Neural cell (in vitro differentiated cells): Measurements from ENCODE around the gene SLC7A8. TPM values are rescaled to one million over a fixed set of nuclear protein-coding genes. Genes with fewer than 3 reads are reported as not detected.

Source experiments
- H2AFZ ChIP-seq: fragments of 200-600, 300-800 bp; sonication (generic), shearing (Covaris generic); 2 replicates; pipeline ENCODE4 v1.6.0; 2014; ENCODE audit warnings: low read depth, mild to moderate bottlenecking, antibody characterized with exemption, low read length, moderate library complexity
- H3F3A ChIP-seq: fragments of 200-600 bp; shearing (Covaris generic); 2 replicates; pipeline ENCODE4 v1.6.1; 2016; ENCODE audit warnings: mild to moderate bottlenecking, moderate library complexity, mixed read lengths, antibody characterized with exemption, low read length; ENCODE audit not compliant: insufficient read depth, poor library complexity, severe bottlenecking
- H3K27ac ChIP-seq: fragments of 200-600, 300-800 bp; sonication (generic), shearing (Covaris generic); 2 replicates; pipeline ENCODE4 v1.5.1; 2014; ENCODE audit warnings: mild to moderate bottlenecking, low read length, moderate library complexity
- H3K27me3 ChIP-seq: fragments of 300-800, 200-600 bp; sonication (generic), shearing (Covaris generic); 2 replicates; pipeline ENCODE4 v1.6.0; 2014; ENCODE audit warnings: mild to moderate bottlenecking, low read depth, low read length, moderate library complexity; ENCODE audit not compliant: insufficient read depth
- H3K36me3 ChIP-seq: fragments of 300-800, 200-600 bp; sonication (generic), shearing (Covaris generic); 2 replicates; pipeline ENCODE4 v1.5.1; 2014; ENCODE audit warnings: mild to moderate bottlenecking, antibody characterized with exemption, low read length, moderate library complexity; ENCODE audit not compliant: insufficient read depth
- H3K4me2 ChIP-seq: fragments of 300-800, 200-600 bp; sonication (generic), shearing (Covaris generic); 2 replicates; pipeline ENCODE4 v1.6.0; 2014; ENCODE audit warnings: mild to moderate bottlenecking, low read length
- H3K4me3 ChIP-seq: fragments of 300-800, 200-600 bp; sonication (generic), shearing (Covaris generic); 2 replicates; pipeline ENCODE4 v1.5.1; 2014; ENCODE audit warnings: mild to moderate bottlenecking, low read length, moderate library complexity
- H3K79me2 ChIP-seq: fragments of 200-600 bp; shearing (Covaris generic); replicated peaks from 2 replicates; pipeline ENCODE4 v1.6.0; 2014; ENCODE audit warnings: mild to moderate bottlenecking, low read length, moderate library complexity; ENCODE audit not compliant: insufficient read depth
- H3K9ac ChIP-seq: fragments of 300-800, 200-600 bp; sonication (generic), shearing (Covaris generic); 2 replicates; pipeline ENCODE4 v1.6.1; 2016; ENCODE audit warnings: mild to moderate bottlenecking, low read length, mixed read lengths
- H3K9me2 ChIP-seq: fragments of 200-600 bp; shearing (Covaris generic); 2 replicates; pipeline ENCODE4 v1.6.1; 2016; ENCODE audit warnings: mild to moderate bottlenecking, low read length, mixed read lengths; ENCODE audit not compliant: insufficient read depth
- H3K9me3 ChIP-seq: fragments of 200-600, 300-800 bp; sonication (generic), shearing (Covaris generic); 2 replicates; pipeline ENCODE4 v1.6.1; 2016; ENCODE audit warnings: mild to moderate bottlenecking, mixed run types, low read length, moderate library complexity, mixed read lengths
- H4K20me1 ChIP-seq: fragments of 200-600 bp; shearing (Covaris generic); 2 replicates; pipeline ENCODE4 v1.6.1; 2016; ENCODE audit warnings: mild to moderate bottlenecking, mixed run types; ENCODE audit not compliant: insufficient read depth
- CTCF ChIP-seq: fragments of 450-650 bp; IDR thresholded peaks from 2 replicates; pipeline ENCODE4 v1.5.1; 2014; ENCODE audit warnings: antibody characterized with exemption, mild to moderate bottlenecking, moderate library complexity; ENCODE audit not compliant: poor library complexity, severe bottlenecking
- EP300 ChIP-seq: fragments of 450-650 bp; conservative IDR thresholded peaks from 2 replicates; pipeline ENCODE4 v1.6.1; 2014; ENCODE audit warnings: antibody characterized with exemption, mild to moderate bottlenecking, moderate library complexity; ENCODE audit not compliant: poor library complexity, severe bottlenecking
- EZH2 ChIP-seq: fragments of 200-600, 300-800 bp; shearing (Covaris generic), sonication (generic); IDR thresholded peaks from 2 replicates; pipeline ENCODE4 v1.6.1; 2014; ENCODE audit warnings: antibody characterized with exemption, low read length, borderline replicate concordance, mild to moderate bottlenecking; ENCODE audit not compliant: insufficient read depth, poor library complexity, severe bottlenecking
- MXI1 ChIP-seq: fragments of 450-650 bp; conservative IDR thresholded peaks from 2 replicates; pipeline ENCODE4 v1.6.1; 2014; ENCODE audit warnings: antibody characterized with exemption, mild to moderate bottlenecking; ENCODE audit not compliant: poor library complexity, severe bottlenecking
- POLR2AphosphoS5 ChIP-seq: IDR thresholded peaks from 2 replicates; pipeline ENCODE4 v1.6.1; 2012
- RAD21 ChIP-seq: fragments of 450-650 bp; conservative IDR thresholded peaks from 2 replicates; pipeline ENCODE4 v1.6.1; 2014; ENCODE audit warnings: antibody characterized with exemption, mild to moderate bottlenecking, moderate library complexity
- REST ChIP-seq: IDR thresholded peaks from 2 replicates; pipeline ENCODE4 v1.6.1; 2012; ENCODE audit warnings: borderline replicate concordance
- SMC3 ChIP-seq: fragments of 450-650 bp; conservative IDR thresholded peaks from 2 replicates; pipeline ENCODE4 v1.6.1; 2014; ENCODE audit warnings: antibody characterized with exemption, mild to moderate bottlenecking, moderate library complexity; ENCODE audit not compliant: poor library complexity
- TAF1 ChIP-seq: IDR thresholded peaks from 2 replicates; pipeline ENCODE4 v1.6.1; 2012; ENCODE audit warnings: low read depth
- polyA plus RNA-seq: library from polyadenylated mRNA; depleted of rRNA; stranded (reverse); fragments of >200 nt; gene quantifications from 2 replicates; pipeline ENCODE4 v1.2.3, GENCODE V29; 2014

SLC7A8 gene
- polyA plus RNA-seq, 1 donor from 2014 or later: 0.21 TPM

- TF ChIP-seq SMC3 (no peak), EP300 (no peak), EZH2 (no peak), MXI1 (no peak), CTCF (no peak), TAF1 (no peak), REST (no peak), RAD21 (no peak), POLR2AphosphoS5 (no peak)
- Histone ChIP-seq H3K9ac (no peak overlapping the region), H3K27ac (no peak overlapping the region), H3K9me3 (no peaks in the 10 kb centered on the region), H3K4me3 (no peak overlapping the region), H3K27me3 (no peaks in the 10 kb centered on the region), H3K4me2 (no peak overlapping the region), H3K79me2 (no peaks in the 10 kb centered on the region), H3F3A (no peaks in the 10 kb centered on the region), H4K20me1 (no peaks in the 10 kb centered on the region), H2AFZ (no peak overlapping the region), H3K36me3 (no peaks in the 10 kb centered on the region), H3K9me2 (no peaks in the 10 kb centered on the region)
Measured at GRCh38 chr14:23106747-23107045, 76.8 kb downstream of the SLC7A8 start.

- TF ChIP-seq EP300: no peak
- TF ChIP-seq MXI1: no peak
- no peak for TF ChIP-seq TAF1
- no peak for TF ChIP-seq EZH2
- TF ChIP-seq REST: no peak
- no peak for TF ChIP-seq CTCF
- TF ChIP-seq POLR2AphosphoS5: no peak
- TF ChIP-seq RAD21: no peak
- TF ChIP-seq SMC3: no peak
- no peak overlapping the region for H3K9ac ChIP-seq
- no peaks in the 10 kb centered on the region for H3K27me3 ChIP-seq
- no peak overlapping the region for H3K4me3 ChIP-seq
- no peak overlapping the region for H3K4me2 ChIP-seq
- no peaks in the 10 kb centered on the region for H3K9me3 ChIP-seq
- no peak overlapping the region for H3K27ac ChIP-seq
- no peaks in the 10 kb centered on the region for H4K20me1 ChIP-seq
- no peaks in the 10 kb centered on the region for H3K36me3 ChIP-seq
- H2AFZ ChIP-seq: no peak overlapping the region
- H3K9me2 ChIP-seq: no peaks in the 10 kb centered on the region
- H3F3A ChIP-seq: no peaks in the 10 kb centered on the region
- no peaks in the 10 kb centered on the region for H3K79me2 ChIP-seq
Measured at GRCh38 chr14:23105348-23105824, 78.1 kb downstream of the SLC7A8 start.
